Stimulated activated CD4-positive, alpha-beta T cell treated with anti-CD3 and anti-CD28 coated beads, Interleukin-2, amount 100 ng/mL, for 48 hours (primary cell): ENCODE results near the gene TMC7.

Experiments used
- DNase-seq, 2 donors: peaks; one replicate each; pipeline ENCODE4 v3.0.0-alpha.2; 2020

Gene TMC7

DNA sequence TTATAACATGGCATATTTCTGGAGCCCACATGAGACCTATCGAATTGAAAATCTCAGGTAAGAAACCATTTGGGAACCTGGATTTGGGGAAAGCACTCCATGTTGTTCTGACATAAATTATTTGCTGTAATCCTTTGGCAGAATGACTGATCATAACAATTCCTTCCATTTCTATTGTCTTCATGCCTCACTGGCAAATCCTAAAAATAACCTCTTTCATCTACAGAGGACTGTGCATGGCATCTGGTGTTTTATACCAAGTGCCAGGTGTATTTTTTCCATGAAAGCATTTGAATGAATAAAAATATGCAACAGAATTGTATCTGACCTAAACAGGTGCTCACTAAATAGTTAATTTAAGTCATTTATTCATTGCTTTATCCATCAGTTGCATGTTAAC, 50.0 kb downstream of the TMC7 start:
- DNase-seq, result no peak

DNA sequence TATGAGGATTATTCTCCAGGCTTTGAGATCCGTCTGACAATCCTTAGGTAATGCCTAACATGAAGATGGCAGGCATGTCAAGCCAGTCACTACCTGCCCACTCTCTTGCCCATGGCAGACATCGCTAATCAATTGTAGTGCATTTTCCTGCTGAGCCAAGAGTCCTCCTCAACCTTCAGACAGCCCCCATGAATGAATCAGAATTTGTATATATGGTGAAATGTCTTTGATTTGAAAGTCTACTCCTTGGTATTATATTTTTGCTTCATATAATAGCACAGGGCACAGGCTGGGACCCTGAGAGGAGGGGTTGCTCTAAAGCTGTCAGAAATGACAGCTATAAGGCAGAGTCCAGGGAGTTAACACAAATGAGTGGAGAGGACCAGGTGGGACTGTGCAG, 56.7 kb downstream of the TMC7 start:
- no peak for DNase-seq

DNA sequence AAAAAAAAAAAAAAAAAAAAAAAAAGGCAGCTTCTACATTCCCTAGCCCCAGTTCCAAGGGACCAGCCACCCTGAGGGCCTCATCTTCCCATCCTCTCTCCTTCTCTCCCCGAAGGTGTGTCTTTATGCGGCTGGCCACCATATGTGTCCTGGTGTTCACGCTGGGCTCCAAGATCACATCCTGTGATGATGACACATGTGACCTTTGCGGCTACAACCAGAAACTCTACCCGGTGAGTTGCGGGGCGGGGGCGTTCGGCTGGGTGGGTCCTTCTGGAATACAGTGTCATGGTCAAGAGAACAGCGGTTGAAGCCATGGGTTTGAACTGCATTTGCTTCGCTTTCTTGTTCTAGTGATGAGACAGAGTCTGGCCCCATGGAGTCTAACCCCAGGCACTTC, 61.0 kb downstream of the TMC7 start:
- no peak for DNase-seq

DNA sequence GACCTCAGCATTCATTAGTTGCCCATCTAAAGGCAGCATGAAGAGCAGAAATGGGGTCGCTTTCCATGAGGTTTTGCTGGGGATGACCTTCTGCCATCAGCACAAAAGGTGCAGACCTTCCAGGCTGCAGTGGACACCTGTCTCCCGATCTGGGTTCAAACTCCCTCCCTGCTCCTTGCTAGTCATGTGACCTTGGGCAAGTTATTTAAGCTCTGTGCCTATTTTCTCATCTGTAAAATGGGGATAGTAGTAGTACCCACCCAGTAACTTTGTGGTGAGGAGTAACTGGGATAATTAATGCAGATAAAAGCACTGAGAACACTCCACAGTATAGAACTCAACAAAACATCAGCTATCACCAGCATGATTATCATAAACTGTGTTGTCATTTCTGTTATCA, 62.3 kb downstream of the TMC7 start:
- no peak for DNase-seq

DNA sequence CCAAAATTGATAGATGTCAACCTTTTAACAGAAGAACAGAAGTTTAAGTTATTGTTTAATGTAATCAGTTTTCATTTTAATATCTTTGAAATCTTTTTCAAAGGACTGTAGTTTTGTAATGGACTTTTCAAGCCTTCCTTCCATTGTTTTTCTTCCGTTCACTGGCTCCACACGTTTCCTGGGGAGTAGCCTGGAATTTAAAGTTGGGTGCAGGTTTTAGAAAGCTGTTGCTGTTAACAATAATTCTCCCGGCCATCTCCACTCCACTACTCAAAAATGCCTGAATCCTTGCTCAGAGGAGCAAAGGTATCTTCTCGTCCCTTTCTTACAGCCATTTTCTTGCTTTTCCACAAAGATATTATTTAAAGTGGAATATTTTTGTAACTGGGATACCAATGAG, 79.0 kb downstream of the TMC7 start:
- no peak for DNase-seq

GRCh38 chr16:19066988-19067348, 83.2 kb downstream of the TMC7 start:
- no peak for DNase-seq

GRCh38 chr16:19067349-19068236, 83.9 kb downstream of the TMC7 start, which contains the start of gene COQ7:
Gene COQ7 (plus strand): TSS chr16:19067614. CDS start chr16:19067665, 51 bp downstream.
- DNase-seq, result peak; percentile 95

GRCh38 chr16:19068237-19068815, 84.6 kb downstream of the TMC7 start:
- DNase-seq, result no peak

DNA sequence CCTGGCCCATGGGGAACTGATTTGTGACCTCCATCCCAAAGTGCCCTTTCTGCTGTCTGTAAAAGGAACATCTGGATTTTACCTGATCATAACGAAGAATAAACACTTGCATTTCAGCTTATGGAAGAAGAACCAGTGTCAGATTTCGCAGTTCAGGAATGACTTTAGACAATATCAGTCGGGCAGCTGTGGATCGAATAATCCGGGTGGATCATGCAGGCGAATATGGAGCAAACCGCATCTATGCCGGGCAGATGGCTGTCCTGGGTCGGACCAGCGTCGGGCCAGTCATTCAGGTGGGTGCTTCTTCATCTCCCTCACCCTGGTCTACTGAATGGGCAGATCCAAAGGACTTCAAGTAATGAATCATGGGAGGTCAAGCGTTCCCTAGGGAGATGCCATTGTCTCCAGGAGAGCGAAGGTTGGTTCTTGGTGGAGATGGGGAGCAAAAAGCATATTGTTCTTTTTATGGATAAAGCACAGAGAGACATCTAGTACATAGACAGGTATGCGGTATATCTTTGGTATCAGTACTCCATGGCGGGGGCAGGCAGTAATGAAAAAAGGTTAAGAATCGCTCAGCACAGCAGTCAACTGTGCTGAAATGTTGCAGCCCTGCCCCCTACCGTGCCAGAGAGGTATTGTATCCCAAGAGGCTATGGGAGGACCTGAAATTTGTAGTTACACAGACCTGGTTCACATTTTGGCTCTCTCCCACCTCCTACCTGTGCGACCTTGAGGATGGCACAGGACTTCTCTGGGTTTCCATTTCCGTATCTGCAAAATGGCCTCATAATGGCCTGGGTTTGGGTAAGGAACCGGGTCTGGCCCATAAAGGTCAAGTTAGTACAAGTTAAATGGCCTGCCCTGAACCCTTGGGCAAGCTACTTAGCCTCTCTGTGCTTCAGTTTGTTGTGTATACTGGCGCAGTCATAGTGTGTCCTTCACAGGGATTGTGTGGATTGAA, 88.4 kb downstream of the TMC7 start:
- peak; percentile 48 to 62 for DNase-seq

- DNase-seq, result no peak
Measured at GRCh38 chr16:19073344-19073743, 89.6 kb downstream of the TMC7 start.

DNA sequence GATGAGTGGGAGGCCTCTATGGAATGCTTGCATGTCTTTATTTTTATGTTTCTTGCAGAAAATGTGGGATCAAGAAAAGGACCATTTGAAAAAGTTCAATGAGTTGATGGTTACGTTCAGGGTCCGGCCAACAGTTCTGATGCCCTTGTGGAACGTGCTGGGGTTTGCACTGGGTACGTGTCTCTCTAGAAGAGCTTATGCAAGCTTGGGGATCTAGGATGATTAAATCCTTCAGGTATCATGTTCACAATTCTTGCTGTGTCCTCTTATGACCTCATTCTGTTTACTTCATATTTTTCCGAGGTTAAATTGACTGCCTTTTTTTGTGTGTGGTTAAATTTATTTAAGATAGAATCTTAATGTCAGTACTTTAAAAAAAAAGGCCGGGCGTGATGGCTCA, 90.1 kb downstream of the TMC7 start:
- no peak for DNase-seq

DNA sequence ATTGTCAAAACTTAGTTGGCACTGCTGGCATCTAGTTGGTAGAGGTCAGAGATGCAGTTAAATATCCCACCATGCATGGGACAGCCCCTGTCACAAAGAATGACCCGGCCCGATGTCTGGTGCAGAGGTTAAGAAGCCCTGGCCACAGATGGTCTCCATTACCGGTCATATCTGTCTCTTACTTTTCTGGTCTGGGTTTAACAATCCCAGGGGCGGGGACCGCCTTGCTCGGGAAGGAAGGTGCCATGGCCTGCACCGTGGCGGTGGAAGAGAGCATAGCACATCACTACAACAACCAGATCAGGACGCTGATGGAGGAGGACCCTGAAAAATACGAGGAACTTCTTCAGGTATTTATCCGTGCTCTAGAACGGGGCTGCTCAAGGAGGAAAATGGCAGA, 91.8 kb downstream of the TMC7 start:
- no peak for DNase-seq

DNA sequence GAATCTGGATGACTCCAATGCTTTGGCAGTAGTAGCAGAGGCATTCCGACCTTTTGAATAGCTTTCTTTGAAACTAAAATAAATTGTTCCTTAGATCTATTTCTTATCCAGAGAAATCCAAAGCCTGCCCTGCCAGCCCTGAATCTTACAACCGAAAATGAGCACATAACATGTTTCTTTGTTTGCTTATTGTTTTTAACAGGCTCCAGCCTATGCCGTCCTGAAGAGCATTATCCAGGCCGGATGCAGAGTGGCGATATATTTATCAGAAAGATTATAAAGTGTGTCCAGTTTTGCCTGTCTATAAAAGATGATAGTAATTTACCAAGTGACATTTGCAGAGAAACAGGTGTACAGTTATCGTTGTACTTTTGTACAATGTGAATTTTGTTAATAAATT, 94.1 kb downstream of the TMC7 start:
- DNase-seq, result no peak

GRCh38 chr16:19083670-19084069, 99.9 kb downstream of the TMC7 start:
- DNase-seq, result no peak

DNA sequence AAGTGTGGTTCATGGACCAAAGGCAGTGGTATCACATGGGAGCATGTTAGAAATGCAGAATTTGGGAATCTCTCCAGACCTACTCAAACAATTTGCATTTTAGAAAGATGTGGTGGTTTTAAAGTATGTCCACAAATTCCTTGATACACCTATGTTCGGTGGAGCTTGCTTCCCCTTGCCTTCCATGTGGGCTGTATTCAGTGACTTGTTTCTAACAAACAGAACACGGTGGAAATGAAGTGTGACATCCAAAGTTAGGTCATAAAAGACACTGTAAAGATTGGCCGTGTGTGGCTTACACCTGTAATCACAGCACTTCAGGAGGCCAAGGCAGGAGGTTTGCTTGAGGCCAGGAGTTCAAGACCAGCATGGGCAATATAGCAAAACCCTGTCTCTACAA, 100.4 kb downstream of the TMC7 start:
- DNase-seq, result no peak

- no peak for DNase-seq
Measured at GRCh38 chr16:19084879-19085278, 101.1 kb downstream of the TMC7 start.

DNA sequence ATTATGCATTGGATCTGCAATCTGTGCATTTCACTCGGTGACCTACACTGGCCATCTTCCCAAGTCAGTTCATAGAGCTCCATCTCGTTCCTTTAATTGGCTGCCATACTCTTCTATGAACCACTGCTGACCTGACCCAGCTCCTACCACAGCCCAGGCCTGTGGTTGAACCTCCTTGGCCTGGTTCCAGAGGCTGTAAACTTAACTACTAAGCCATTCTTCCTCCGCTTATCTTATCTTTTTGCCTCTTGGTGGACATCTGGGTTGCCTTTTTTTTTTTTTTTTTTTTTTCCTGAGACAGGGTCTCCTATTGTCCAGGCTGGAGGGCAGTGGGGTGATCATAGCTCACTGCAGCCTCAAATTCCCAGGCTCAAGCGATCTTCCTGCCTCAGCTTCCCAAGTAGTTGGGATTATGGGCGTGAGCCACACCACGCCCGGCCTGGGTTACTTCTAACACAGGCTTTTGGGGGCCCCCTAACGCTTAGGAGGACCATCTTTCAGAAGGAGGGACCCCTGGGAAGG, 102.0 kb downstream of the TMC7 start:
- DNase-seq, result no peak

DNA sequence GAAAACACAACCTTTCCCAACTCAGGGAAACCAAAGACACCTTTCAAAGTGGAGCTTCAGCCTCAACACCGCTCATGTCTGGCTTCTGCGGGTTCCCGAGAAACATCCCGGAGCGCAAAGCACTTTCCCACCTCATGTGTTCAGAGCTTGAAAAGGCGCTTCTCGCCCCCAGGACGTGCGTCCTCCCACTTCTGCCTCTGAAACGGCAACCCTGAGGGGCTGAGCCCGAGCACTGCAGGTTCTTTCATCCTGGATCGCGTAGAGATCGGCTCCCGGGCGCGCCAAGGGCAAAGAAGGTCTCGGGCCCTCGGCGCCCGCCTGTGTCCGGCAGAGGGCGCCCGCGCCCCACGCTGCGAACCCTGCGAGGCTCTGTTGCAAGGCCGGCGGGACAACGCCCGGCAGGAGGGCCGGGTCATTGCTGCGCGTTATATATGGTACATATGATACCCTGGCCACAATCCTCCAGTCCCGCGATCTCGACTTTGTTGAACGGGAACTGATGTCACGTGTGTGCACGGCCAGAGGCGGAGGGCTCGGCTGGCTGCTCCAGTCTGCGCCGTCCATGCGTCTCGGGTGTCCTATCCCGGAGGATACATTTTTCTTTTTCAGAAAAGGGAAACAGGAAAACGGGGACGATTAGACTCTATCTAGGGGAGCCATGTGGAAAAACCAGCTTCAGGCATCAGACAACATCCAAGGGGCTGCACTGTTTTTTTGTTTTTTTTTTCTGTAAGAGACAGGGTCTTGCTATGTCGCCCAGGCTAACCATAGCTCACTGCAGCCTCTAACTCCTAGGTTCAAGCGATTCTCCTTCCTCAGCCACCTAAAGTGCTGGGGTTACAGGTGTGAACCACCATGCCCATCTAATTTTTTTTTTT, 102.8 kb downstream of the TMC7 start:
- DNase-seq, result peak; percentile 79 to 86

DNA sequence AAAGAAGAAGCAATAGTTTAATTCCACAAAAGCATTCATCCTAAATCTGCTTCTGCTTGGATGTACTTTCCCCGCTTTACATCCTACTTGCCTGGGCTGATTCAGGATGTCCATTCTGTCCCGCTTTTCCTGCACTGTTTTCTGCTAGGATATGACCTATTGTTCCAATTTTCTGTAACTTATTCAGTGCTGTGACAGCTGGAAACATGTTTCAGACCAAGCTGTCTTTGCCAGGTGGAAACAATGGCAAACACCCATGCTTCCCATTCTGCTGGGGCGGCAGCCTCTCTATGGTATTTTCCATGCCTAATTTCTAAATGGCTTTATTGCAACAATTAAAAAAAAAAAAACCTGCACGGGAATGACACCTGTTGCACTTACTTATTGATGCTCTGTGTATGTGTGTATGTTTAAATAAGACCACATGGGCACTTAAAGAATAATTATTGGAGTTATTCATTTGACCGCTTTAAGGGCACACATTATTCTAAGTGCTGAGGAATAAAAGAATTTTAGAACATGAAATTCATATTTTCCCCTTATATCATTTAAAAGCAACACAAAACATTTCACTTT, 104.7 kb downstream of the TMC7 start:
- no peak for DNase-seq

DNA sequence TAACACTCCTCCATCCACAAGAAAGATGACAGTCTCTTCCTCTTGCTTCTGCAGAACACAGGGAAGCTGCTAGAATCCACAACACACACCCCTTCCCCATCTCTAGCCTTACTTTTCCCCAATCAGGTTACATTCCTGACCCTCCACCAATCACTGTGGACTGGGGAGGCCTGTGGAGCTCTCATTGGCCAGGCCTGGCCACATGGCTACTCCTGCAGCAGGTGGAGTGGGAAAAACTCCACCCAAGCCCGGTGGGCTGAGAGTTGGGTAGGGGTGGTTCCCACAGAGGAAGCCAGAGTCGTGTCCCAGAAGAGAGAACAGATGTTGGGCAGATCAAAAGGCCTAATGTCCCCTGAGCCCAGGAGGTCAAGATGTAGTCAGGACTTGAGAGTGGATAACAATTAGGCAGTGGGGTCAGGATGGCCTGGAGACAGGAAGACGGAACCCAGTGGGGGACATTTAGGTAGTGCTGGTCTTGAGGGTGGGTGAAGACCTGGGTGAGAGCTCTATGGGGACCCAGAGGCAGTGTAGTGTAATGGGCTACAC, 105.7 kb downstream of the TMC7 start:
- DNase-seq, result no peak

- DNase-seq, result no peak
Measured at GRCh38 chr16:19090916-19091315, 107.2 kb downstream of the TMC7 start.
